Fibroblast of lung (primary cell): ENCODE data around the gene NOD1. TPM values are rescaled to one million over a fixed set of nuclear protein-coding genes. Genes with fewer than 3 reads are reported as not detected.

ENCODE experiments used
- DNase-seq, 2 donors: peaks; one replicate each; pipeline versions ENCODE4 v3.0.0 to v3.0.0-alpha.2; 2010; ENCODE audit warnings: low read depth in 2 of 2
- H2AFZ ChIP-seq: 2 replicates; pipeline ENCODE4 v1.5.1; 2012; ENCODE audit warnings: low read length, control low read depth, inconsistent platforms
- H3K27ac ChIP-seq: 2 replicates; pipeline ENCODE4 v1.5.1; 2011; ENCODE audit warnings: low read length, control low read depth; ENCODE audit not compliant: insufficient read depth
- H3K27me3 ChIP-seq: 2 replicates; pipeline ENCODE4 v1.5.1; 2011; ENCODE audit warnings: mild to moderate bottlenecking, low read length; ENCODE audit not compliant: control insufficient read depth, insufficient read depth
- H3K36me3 ChIP-seq: 2 replicates; pipeline ENCODE4 v1.5.1; 2011; ENCODE audit warnings: low read length; ENCODE audit not compliant: control insufficient read depth, insufficient read depth
- H3K4me1 ChIP-seq: 2 replicates; pipeline ENCODE4 v1.5.1; 2011; ENCODE audit warnings: low read length; ENCODE audit not compliant: control insufficient read depth, insufficient read depth; ENCODE audit errors: extremely low read depth
- H3K4me2 ChIP-seq: 2 replicates; pipeline ENCODE4 v1.5.1; 2011; ENCODE audit warnings: low read length, control low read depth; ENCODE audit not compliant: insufficient read depth; ENCODE audit errors: extremely low read depth
- H3K4me3 ChIP-seq, 4 experiments: fragments of 200-600 bp in 1 of 4; sonication (generic) in 1 of 4; replicated peaks in 1 of 4; 2 replicates each; pipeline ENCODE4 v1.5.1; 2011 to 2016; ENCODE audit warnings: low read length in 4 of 4, low read depth in 3 of 4, mild to moderate bottlenecking in 3 of 4, control low read depth in 2 of 4, inconsistent platforms in 1 of 4, mixed read lengths in 1 of 4; ENCODE audit not compliant: insufficient read depth in 1 of 4; ENCODE audit errors: control extremely low read depth in 1 of 4
- H3K79me2 ChIP-seq: 2 replicates; pipeline ENCODE4 v1.5.1; 2012; ENCODE audit warnings: mild to moderate bottlenecking, low read length, inconsistent platforms; ENCODE audit not compliant: control insufficient read depth, insufficient read depth
- H3K9ac ChIP-seq: 2 replicates; pipeline ENCODE4 v1.5.1; 2011; ENCODE audit warnings: mild to moderate bottlenecking, low read length, control low read depth; ENCODE audit not compliant: insufficient read depth
- H3K9me3 ChIP-seq: 2 replicates; pipeline ENCODE4 v1.5.1; 2012; ENCODE audit warnings: low read depth, low read length; ENCODE audit not compliant: control insufficient read depth, insufficient read depth
- H4K20me1 ChIP-seq: 2 replicates; pipeline ENCODE4 v1.5.1; 2011; ENCODE audit warnings: low read length; ENCODE audit not compliant: control insufficient read depth, insufficient read depth; ENCODE audit errors: extremely low read depth
- CTCF ChIP-seq, 2 donors: IDR thresholded peaks in 1 of 2; conservative IDR thresholded peaks in 1 of 2; 1 replicate in 1 of 2; 2 replicates in 1 of 2; pipeline ENCODE4 v1.5.1; 2011 to 2012; ENCODE audit warnings: low read length in 2 of 2, control low read depth in 1 of 2, inconsistent platforms in 1 of 2, low read depth in 1 of 2, mild to moderate bottlenecking in 1 of 2
- EZH2 ChIP-seq: IDR thresholded peaks from 2 replicates; pipeline ENCODE4 v1.5.1; 2012; ENCODE audit warnings: low read length, control low read depth, mild to moderate bottlenecking; ENCODE audit errors: missing control alignments
- polyA plus RNA-seq, 2 donors: library from polyadenylated mRNA; depleted of rRNA in 1 of 2; stranded (reverse) in 1 of 2; unstranded in 1 of 2; fragments of >200 nt; gene quantifications; 2 replicates each; pipeline ENCODE4 v1.2.1, GENCODE V29; 2011 to 2012; ENCODE audit warnings: missing spikeins in 1 of 2
- total RNA-seq: library from RNA; depleted of rRNA; stranded (reverse); fragments of >200 nt; gene quantifications from 2 replicates; pipeline ENCODE4 v1.2.1, GENCODE V29; 2014

The NOD1 gene
- total and polyA plus RNA-seq, 2 donors (not counting 1 experiment from before 2014, with no cell fraction given), result 3.3 to 7.3 TPM

- no peak for DNase-seq
- Histone ChIP-seq H3K9me3 (no peaks in the 10 kb centered on the region), H3K4me2 (no peak overlapping the region), H3K27me3 (no peaks in the 10 kb centered on the region), H3K9ac (no peak overlapping the region), H4K20me1 (no peaks in the 10 kb centered on the region), H2AFZ (no peak overlapping the region), H3K4me1 (peaks cover 1% of the 10 kb centered on the region), H3K4me3 (no peak overlapping the region), H3K79me2 (no peaks in the 10 kb centered on the region), H3K36me3 (no peaks in the 10 kb centered on the region), H3K27ac (no peak overlapping the region)
- TF ChIP-seq EZH2, result no peak
Measured at GRCh38 chr7:30525429-30525828, 46.8 kb upstream of the NOD1 start.

- Histone ChIP-seq H3K27ac (no peak overlapping the region), H3K36me3 (no peaks in the 10 kb centered on the region), H3K4me1 (peaks cover 3% of the 10 kb centered on the region), H4K20me1 (no peaks in the 10 kb centered on the region), H3K4me2 (no peak overlapping the region), H3K79me2 (no peaks in the 10 kb centered on the region), H3K9ac (no peak overlapping the region), H2AFZ (no peak overlapping the region), H3K27me3 (no peaks in the 10 kb centered on the region), H3K4me3 (no peak overlapping the region), H3K9me3 (no peaks in the 10 kb centered on the region)
- TF ChIP-seq CTCF (conservative IDR thresholded peaks at IDR 0.05 in 1 of 2, IDR thresholded peaks at IDR 0.05 in 1 of 2; ENCODE audit: low read depth in 1 of 2, low read length in 2 of 2) (no peak), EZH2 (no peak)
- DNase-seq, result no peak
Measured at GRCh38 chr7:30524545-30524944, 46.0 kb upstream of the NOD1 start.

GRCh38 chr7:30523466-30523865, 44.9 kb upstream of the NOD1 start:
- Histone ChIP-seq H3K4me3 (no peak overlapping the region), H3K27me3 (no peaks in the 10 kb centered on the region), H3K9me3 (no peaks in the 10 kb centered on the region), H2AFZ (no peak overlapping the region), H3K4me2 (no peak overlapping the region), H3K79me2 (no peaks in the 10 kb centered on the region), H3K27ac (no peak overlapping the region), H3K4me1 (peaks cover 3% of the 10 kb centered on the region), H3K9ac (no peak overlapping the region), H4K20me1 (no peaks in the 10 kb centered on the region), H3K36me3 (no peaks in the 10 kb centered on the region)
- no peak for DNase-seq
- TF ChIP-seq CTCF (conservative IDR thresholded peaks at IDR 0.05 in 1 of 2, IDR thresholded peaks at IDR 0.05 in 1 of 2; ENCODE audit: low read depth in 1 of 2, low read length in 2 of 2), result no peak
- no peak for TF ChIP-seq EZH2
